Fibroblast of skin of left biceps (primary cell): Measurements from ENCODE around the gene ITGA11.
A peak's percentile ranks its signal among the peaks of the same experiment; 100 is the strongest.

Source experiments
- DNase-seq, 2 experiments: peaks; one replicate each; pipeline ENCODE4 v3.0.0-alpha.2; 2013; ENCODE audit warnings: low read depth in 2 of 2

ITGA11 gene

DNA sequence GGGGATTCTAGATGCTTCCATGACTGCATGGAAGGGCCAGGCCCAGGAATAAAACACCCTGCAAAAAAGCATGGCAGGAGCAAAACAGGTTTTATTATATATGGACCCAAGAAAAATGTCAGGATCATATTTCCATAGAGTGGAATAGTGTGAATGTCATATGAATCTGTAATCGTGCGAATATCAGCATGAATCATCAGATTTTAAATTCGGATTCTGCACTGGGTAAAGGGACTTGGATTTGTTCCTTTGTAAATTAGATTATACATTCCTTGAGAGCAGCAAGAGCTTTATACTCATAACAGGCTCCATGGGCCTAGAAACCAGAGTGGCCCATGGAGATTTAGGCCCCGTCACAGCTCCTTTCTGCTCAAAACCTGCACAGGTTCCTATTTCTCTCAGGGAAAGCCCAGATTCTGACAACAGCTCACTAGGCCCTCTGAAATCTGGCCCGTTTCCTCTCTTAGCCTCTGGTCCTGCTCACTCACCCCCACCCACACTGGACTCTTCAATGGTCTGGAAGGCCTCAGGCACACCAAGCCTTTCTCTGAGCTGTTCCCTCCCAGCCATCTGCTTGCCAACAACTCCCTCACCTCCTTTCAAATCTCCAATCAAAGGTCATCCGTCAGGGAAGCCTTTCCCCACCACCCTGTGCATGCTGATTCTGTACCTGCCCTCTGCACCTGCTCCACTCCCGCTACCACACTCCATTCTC, 78.4 kb downstream of the ITGA11 start:
- no peak for DNase-seq

- peak; percentile 65 for DNase-seq
These were observed 79.4 kb downstream of the ITGA11 start for GRCh38 chr15:68352401-68353062.

GRCh38 chr15:68349151-68349550, 82.8 kb downstream of the ITGA11 start:
- peak; percentile 62 to 63 for DNase-seq

DNA sequence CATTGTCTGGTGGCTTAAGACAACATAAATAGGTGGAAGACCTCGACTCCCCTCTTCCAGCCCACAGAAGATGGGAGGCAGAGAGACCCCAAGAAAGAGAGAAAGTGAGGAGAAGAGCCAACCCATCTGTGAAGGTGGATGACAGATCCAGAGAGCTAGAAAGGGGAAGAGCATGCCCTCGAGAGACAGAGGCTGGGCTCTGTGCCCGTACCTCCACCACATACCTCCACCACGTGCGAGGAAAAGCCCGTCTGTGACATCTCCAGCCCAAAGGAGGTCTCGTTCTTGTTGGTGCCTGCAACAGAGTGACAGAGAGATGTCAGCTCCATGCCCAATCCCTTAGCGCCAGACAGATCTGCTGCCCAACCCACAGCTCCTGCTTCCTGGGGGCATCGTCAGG, 83.4 kb downstream of the ITGA11 start:
- no peak for DNase-seq

DNA sequence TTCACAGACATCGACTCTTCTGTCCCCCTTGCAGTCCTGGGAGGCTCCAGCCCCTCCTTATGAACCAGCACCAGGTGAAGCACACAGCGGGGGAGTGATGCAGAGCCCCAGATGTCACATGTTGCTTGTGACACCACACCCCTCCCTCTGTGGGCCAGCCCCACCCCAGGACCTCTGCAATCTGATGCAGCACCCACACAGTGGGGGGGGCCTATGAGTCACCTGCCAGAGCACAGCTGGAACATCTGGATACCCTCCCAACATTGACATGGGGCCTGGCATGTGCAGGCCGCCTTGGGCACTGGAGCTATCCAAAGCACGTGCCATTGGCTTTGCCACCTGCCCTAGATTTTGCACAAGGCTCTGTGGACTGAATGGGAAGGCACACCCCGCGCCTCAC, 83.9 kb downstream of the ITGA11 start:
- DNase-seq: no peak

DNA sequence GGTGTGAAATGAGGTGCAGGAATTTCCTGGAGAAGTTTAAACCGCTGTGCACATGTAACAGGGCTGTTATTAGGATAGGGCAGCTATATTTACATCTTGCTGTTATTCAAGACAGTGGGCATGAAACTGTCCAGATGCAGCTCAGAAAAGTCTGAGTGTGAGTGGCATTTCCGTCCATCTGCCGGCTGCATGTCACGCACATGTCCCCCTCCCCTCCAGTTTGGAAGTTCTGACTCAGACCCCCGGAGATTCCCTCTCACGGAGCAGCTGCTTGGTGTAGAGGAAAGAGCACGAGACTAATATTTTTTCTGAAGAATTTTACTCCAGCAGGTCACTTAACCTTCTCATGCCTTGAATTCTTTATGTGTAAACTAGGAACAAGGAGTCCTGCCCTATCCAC, 84.6 kb downstream of the ITGA11 start:
- no peak for DNase-seq

GRCh38 chr15:68346979-68347378, 85.0 kb downstream of the ITGA11 start:
- no peak for DNase-seq

DNA sequence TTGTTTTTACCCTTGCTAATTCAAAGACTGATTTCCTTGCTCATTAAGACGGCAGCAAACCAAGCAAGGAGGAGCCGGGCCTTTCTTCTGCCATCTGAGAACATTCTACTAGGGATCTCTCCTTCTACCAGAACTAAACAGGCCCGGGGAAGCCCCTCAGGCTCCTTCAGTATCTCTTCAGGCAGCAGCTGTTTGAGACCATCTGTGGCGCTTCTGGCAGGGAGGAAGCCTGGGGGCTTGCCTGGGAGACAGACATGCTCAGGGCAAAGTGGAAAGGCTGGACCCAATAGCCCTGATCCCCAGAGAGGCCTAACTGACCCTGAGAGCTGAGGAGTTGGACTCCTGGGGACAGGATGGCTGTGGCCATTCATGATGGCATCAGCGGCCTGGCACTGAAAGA, 86.5 kb downstream of the ITGA11 start:
- DNase-seq: no peak

- DNase-seq: no peak
These were observed 87.4 kb downstream of the ITGA11 start for GRCh38 chr15:68344600-68344999.

GRCh38 chr15:68343579-68344225, 88.3 kb downstream of the ITGA11 start:
- no peak for DNase-seq

GRCh38 chr15:68341760-68342725, 89.9 kb downstream of the ITGA11 start:
- no peak for DNase-seq

DNA sequence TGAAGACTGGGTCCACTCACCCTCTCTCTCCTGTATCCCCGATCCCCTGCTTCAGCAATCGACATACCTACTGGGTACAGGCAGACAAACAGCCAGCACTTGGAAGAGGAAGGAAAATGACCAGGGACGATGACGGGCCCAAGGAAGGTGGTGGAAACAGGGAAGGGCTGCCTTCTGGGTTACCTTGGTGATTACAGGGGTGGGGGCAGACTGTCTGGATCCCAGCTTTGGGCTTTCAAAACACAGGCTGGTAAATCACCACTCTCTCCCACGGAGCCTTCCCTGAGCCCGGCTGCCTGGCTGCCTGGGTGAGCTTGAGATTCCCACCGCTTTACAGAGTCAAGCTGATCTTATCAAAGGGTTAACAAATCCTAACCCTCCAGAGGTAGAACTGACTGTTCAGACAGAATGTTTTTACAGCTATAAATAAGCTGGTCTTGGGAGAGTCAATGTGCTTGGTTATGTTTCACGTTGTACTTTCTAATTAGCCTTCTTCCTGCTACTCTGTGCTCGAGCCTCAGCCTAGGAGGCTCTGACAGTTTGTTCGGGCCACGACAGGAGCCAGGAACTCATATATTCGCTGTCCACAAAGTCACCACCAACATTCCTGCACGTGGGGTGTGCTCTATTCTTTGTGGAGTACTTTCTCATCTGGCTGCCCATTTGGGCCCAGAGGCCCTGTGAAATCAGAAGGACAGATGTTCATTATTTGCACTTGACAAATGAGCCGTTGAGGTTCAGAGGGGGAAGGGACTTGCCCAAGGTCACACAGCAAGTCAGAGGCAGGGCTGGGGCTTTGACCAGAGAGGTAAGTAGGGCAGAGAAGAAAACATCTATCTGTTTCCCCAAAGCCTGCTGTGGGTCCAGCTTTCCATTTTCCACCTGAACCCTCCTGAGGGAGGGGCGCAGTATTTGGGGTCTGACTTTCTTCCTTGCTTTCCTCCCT, 91.0 kb downstream of the ITGA11 start:
- no peak for DNase-seq

- no peak for DNase-seq
These were observed 92.5 kb downstream of the ITGA11 start for GRCh38 chr15:68339481-68339880.

DNA sequence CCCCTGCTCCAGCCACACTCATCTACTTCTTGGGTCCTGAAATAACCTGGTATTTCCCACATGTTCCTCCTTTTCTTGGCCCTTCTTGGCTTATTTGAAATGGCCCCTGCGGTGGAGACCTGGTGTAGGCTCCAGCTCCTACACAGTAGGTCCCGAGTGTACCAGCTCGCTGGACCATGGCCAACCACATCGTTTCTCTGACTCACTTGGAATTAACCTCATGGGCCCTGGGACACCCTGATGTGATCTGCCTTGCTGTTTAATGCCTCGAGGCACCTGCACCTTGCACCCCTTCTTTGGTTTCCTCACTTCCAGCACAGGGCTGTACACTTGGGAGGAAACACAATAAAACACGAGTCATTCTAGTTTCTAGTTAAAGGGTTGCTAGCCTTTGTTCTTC, 94.1 kb downstream of the ITGA11 start:
- no peak for DNase-seq

DNA sequence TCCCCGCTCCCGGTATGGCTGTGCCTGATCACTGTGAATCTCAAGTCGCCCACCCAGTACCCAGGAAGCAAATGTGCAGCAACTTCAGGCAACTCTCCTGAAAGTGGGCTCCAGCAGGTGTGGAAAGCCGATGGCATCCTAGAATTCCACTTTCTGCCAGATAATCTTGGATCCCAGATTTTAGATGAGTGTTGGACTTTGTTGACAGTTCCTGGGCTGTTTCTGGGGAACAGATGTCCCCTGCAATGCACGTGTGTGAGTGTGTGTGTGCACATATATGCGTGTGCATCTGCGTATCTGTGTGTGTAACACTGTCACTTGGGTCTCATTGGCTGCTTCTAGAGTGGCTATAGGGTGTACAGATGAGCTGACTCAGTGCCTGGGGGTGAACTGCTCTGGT, 95.4 kb downstream of the ITGA11 start:
- no peak for DNase-seq

DNA sequence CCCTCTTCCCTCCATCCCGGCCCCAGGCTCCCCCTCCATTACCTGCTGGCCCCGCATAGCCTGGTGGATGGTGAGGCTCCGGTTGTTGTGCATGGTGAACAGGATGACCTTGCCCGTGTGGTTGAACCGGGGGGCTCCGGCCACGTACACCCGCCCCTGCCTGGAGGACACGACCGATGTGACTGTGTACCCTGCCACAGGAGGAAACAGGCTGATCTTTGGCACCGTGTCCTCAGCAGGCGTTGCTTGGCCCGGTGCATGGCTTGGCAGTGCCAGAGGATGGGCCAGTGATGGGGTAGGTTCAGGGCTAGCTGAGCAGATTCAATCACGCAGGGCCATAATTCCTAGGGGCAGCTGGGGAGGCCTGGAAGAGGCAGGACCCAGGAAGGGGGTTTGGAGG, 96.3 kb downstream of the ITGA11 start:
- DNase-seq: no peak

GRCh38 chr15:68335251-68335650, 96.7 kb downstream of the ITGA11 start:
- DNase-seq: no peak

- DNase-seq: no peak
These were observed 97.3 kb downstream of the ITGA11 start for GRCh38 chr15:68334661-68335124.

GRCh38 chr15:68333775-68334470, 98.0 kb downstream of the ITGA11 start:
- DNase-seq: no peak

DNA sequence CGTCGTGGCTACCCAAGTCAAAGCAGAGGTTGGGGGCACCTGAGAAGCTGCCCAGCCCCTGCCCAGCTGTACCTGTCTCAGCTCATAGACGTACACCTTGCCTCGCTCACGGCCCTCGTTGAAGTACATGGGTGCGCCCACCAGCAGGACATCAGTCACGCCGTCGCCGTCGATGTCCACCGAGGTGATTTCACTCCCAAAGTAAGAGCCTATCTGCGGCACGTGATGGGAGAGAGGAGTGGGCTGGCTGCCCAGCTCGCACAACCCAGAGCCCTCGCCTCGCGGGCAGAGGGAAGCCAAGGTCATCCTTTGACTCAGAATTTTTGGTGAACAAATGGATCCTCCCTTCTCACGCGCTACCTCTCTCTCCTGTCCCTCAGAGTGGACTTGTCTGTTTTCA, 99.7 kb downstream of the ITGA11 start:
- no peak for DNase-seq
